Activated CD8-positive, alpha-beta T cell treated with anti-CD3 and anti-CD28 coated beads for 36 hours (primary cell): Measurements from ENCODE around the gene RHBG. TPM values are rescaled to one million over a fixed set of nuclear protein-coding genes. Genes with fewer than 3 reads are reported as not detected.

Source experiments
- ATAC-seq: fragments of 200-7000 bp; cut with Tn5 transposase; one replicate; pipeline ENCODE4 v1.10.0; 2021; ENCODE audit warnings: mild to moderate bottlenecking, moderate library complexity
- CTCF ChIA-PET: fragments of 350-600 bp; sonication (Branson Sonifier 250); formaldehyde crosslinking; loops from one replicate; lab custom pipeline; 2021; ENCODE audit warnings: antibody characterized with exemption; lab: Charles Lee
- POLR2A ChIA-PET: fragments of 350-600 bp; sonication (Branson Sonifier 250); formaldehyde crosslinking; loops from one replicate; lab custom pipeline; 2021; ENCODE audit warnings: antibody characterized with exemption; lab: Charles Lee
- DNase-seq: peaks from one replicate; pipeline ENCODE4 v3.0.0-alpha.2; 2020
- H3K27ac Mint-ChIP-seq: one replicate; pipeline ENCODE4 v1.8.0; 2021; ENCODE audit warnings: mild to moderate bottlenecking, mixed read lengths
- H3K27me3 Mint-ChIP-seq: one replicate; pipeline ENCODE4 v1.8.0; 2021; ENCODE audit warnings: mixed read lengths
- H3K36me3 Mint-ChIP-seq: one replicate; pipeline ENCODE4 v1.8.0; 2021; ENCODE audit warnings: low read depth, mixed read lengths
- H3K4me1 Mint-ChIP-seq: one replicate; pipeline ENCODE4 v1.8.0; 2021; ENCODE audit warnings: low read depth, mixed read lengths
- H3K4me3 Mint-ChIP-seq: one replicate; pipeline ENCODE4 v1.8.0; 2021; ENCODE audit warnings: mild to moderate bottlenecking, moderate library complexity, mixed read lengths
- H3K9me3 Mint-ChIP-seq: one replicate; pipeline ENCODE4 v1.8.0; 2021; ENCODE audit warnings: mixed read lengths
- intact Hi-C: fragments of 100-400 bp; cut with micrococcal nuclease; formaldehyde crosslinking; loops from one replicate; pipeline ENCODE4 v1.10.0; 2022
- total RNA-seq, 2 experiments: library from RNA; stranded (reverse); gene quantifications; one replicate each; pipeline ENCODE4 v1.2.3, GENCODE V29; 2021
- TF ChIP-seq, protein P1 (sequence below): fragments of 200-600 bp; IDR thresholded peaks from one replicate; pipeline ENCODE4 v1.8.0; 2022; ENCODE audit warnings: antibody characterized with exemption, mild to moderate bottlenecking

Gene RHBG
- total RNA-seq, 2 experiments from 2014 or later = not detected

GRCh38 chr1:156421062-156421938, 52.3 kb downstream of the RHBG start:
- intact Hi-C loops = no loop called here
- CTCF ChIA-PET = interaction anchor here (0.7 to 16.7 kb wide), 5 partner anchors 19 to 206 kb away, joined by 3 to 177 read pairs (median 3); no protein-coding TSS in a partner anchor
- TF ChIP-seq, protein P1, sequence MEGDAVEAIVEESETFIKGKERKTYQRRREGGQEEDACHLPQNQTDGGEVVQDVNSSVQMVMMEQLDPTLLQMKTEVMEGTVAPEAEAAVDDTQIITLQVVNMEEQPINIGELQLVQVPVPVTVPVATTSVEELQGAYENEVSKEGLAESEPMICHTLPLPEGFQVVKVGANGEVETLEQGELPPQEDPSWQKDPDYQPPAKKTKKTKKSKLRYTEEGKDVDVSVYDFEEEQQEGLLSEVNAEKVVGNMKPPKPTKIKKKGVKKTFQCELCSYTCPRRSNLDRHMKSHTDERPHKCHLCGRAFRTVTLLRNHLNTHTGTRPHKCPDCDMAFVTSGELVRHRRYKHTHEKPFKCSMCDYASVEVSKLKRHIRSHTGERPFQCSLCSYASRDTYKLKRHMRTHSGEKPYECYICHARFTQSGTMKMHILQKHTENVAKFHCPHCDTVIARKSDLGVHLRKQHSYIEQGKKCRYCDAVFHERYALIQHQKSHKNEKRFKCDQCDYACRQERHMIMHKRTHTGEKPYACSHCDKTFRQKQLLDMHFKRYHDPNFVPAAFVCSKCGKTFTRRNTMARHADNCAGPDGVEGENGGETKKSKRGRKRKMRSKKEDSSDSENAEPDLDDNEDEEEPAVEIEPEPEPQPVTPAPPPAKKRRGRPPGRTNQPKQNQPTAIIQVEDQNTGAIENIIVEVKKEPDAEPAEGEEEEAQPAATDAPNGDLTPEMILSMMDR = no peak
- Mint-ChIP-seq H3K4me3 (peak overlapping the region; percentile 72), H3K27ac (no peak overlapping the region), H3K27me3 (peaks cover 71% of the 10 kb centered on the region), H3K9me3 (no peaks in the 10 kb centered on the region), H3K36me3 (no peaks in the 10 kb centered on the region), H3K4me1 (peaks cover 18% of the 10 kb centered on the region)
- peak; percentile 85 for DNase-seq
- peak; percentile 88 for ATAC-seq
- POLR2A ChIA-PET = no interaction called here

DNA sequence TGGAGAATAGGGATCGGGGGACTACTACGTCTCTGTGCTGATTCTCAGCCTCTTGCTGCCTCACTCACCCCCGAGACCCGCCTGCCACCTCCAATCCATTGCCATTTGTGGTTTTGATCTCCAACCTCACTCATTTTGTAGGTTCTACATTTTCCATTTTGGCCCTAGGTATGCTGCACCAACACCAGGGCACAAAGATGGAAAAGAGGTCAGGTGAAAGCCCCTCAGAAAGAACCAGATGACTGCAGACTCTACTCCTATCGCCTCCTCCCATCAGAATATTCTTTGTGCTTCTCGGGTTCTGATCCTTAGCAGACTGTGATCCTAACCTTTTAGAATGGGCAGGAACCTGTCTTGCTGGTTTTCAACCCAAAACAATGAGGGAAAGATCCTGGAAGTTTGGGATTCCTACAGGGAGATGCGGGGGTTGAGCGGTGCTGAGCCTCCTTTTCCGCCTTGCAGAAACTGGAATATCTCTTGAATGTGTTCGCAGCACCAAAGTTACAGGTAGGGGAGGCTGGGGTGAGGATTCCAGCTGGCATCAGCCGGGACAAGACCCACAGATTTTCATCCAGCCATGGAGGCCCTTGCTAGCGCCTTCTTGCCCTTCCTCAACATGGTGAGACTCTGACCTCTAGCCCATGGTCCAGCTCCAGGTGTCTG, 53.1 kb downstream of the RHBG start:
- TF ChIP-seq, protein P1 = no peak
- no peak for ATAC-seq
- Mint-ChIP-seq H3K4me1 (peaks cover 18% of the 10 kb centered on the region), H3K36me3 (no peaks in the 10 kb centered on the region), H3K4me3 (peak overlapping the region; percentile 54), H3K27ac (no peak overlapping the region), H3K9me3 (no peaks in the 10 kb centered on the region), H3K27me3 (peaks cover 71% of the 10 kb centered on the region)
- intact Hi-C loops = no loop called here
- ChIA-PET CTCF (interaction anchor here (0.7 to 16.7 kb wide), 5 partner anchors 18 to 205 kb away, joined by 3 to 177 read pairs (median 3); no protein-coding TSS in a partner anchor), POLR2A (interaction anchor here (0.7 kb wide), 1 partner anchor 10 kb away, joined by 3 read pairs; no protein-coding TSS in a partner anchor)
- no peak for DNase-seq

DNA sequence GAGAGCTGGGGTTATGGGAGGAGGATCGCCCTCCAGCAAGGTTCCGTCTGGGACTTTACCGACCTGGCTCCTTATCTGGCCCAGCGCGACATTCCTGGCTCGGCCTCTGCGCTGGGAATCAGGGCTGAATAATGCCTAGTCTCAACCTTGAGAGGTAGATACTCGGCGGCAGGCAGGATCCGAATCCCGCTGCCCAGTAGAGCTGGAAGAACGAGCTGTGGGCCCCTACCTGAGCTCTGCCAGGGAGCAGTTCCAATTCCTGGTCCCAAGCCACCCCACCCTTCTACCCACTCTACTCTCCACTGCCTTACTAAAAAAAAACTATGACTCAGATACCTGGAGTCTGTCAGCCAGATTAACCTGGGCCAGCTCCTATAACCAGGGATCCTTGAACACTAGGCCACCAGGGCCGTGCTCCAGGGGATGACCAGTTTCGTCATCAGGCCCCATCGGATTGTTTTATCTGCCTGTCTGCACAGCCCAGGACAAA, 53.6 kb downstream of the RHBG start:
- H3K4me3 Mint-ChIP-seq = no peak overlapping the region
- TF ChIP-seq, protein P1 = no peak
- H3K9me3 Mint-ChIP-seq = no peaks in the 10 kb centered on the region
- CTCF ChIA-PET = interaction anchor here (1.0 to 16.7 kb wide), 4 partner anchors 10 to 38 kb away, joined by 3 to 177 read pairs (median 21); no protein-coding TSS in a partner anchor
- peaks cover 72% of the 10 kb centered on the region for H3K27me3 Mint-ChIP-seq
- intact Hi-C loops = no loop called here
- H3K4me1 Mint-ChIP-seq = peaks cover 18% of the 10 kb centered on the region
- DNase-seq (no peak), ATAC-seq (no peak)
- H3K27ac Mint-ChIP-seq = no peak overlapping the region
- H3K36me3 Mint-ChIP-seq = no peaks in the 10 kb centered on the region
- POLR2A ChIA-PET = interaction anchor here (0.7 to 1.0 kb wide), 2 partner anchors 8 to 10 kb away, joined by 3 read pairs; no protein-coding TSS in a partner anchor

- TF ChIP-seq, protein P1 = no peak
- CTCF ChIA-PET = interaction anchor here (0.7 to 16.7 kb wide), 5 partner anchors 9 to 39 kb away, joined by 3 to 177 read pairs (median 5); no protein-coding TSS in a partner anchor
- intact Hi-C loops = no loop called here
- POLR2A ChIA-PET = interaction anchor here (1.0 to 1.4 kb wide), 3 partner anchors 9 to 148 kb away, joined by 3 to 4 read pairs (median 3); no protein-coding TSS in a partner anchor
- DNase-seq (no peak), ATAC-seq (no peak)
- Mint-ChIP-seq H3K27me3 (peaks cover 74% of the 10 kb centered on the region), H3K4me3 (no peak overlapping the region), H3K36me3 (no peaks in the 10 kb centered on the region), H3K27ac (no peak overlapping the region), H3K9me3 (no peaks in the 10 kb centered on the region), H3K4me1 (peaks cover 18% of the 10 kb centered on the region)
These were observed 54.7 kb downstream of the RHBG start for GRCh38 chr1:156423422-156424352.
